ENCODE measurements around the gene SLC24A3.

The SLC24A3 gene

DNA sequence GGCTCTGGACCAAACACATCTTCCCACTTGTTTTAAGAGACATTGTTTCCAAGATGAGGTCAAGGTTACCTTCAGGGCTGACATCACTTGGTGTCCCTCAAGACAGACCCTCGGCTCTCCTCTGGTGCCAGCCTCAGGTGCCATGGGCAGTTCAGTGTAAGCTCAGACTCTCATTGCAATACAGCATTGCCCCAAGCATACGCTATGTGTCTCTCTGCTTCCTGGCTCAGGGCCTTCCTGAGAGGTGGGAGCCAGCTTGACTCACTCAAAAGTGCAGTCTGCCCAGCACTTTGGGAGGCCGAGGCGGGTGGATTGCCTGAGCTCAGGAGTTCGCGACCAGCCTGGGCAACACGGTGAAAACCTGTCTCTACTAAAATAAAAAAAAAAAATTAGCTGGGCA, 51.7 kb downstream of the SLC24A3 start:
- no peak for DNase-seq (ENCODE audit: low read depth, low spot score)
- H3K4me3 ChIP-seq (ENCODE audit: low read length) = no peak overlapping the region

DNA sequence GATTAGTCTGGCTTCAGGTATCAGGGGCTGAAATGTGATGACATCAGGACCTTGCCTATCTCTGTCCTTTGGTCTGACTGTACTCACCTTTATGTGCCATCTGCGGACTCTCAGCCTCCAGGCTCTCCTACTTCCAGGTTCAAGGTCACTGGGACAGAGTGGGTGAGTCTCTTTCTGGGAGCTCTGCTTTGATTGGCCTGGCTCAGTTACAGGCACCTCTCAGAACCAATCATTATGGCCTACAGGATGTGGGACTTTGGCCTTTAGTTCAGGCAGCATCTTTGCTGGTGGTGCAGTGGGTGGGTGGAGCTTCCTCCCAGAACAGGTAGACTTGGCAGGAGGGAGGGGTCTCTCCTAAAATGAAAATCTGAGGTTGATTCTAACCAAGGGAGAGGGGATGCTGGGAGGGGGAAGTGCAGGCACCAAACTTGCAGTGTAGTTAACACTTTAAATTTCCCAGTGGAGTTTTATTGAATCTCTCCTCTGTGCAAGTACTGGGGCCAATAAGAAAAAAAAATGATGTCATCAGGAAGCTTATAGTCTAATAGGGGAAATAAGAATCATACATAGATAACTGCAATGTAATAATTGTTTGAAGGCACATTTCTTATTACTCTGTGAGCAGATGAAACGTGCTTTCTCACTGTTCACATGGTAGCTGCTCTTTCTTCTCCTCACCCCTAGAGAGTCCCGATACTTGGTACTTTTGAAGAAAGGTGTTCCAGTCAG, 53.4 kb downstream of the SLC24A3 start:
- H3K4me3 ChIP-seq (ENCODE audit: low read length) = no peak overlapping the region
- peak; percentile 55 for DNase-seq (ENCODE audit: low read depth, low spot score)

- DNase-seq (ENCODE audit: low read depth, low spot score) = no peak
- no peak overlapping the region for H3K4me3 ChIP-seq (ENCODE audit: low read length)
Observed at GRCh38 chr20:19268426-19268825, 56.0 kb downstream of the SLC24A3 start.

DNA sequence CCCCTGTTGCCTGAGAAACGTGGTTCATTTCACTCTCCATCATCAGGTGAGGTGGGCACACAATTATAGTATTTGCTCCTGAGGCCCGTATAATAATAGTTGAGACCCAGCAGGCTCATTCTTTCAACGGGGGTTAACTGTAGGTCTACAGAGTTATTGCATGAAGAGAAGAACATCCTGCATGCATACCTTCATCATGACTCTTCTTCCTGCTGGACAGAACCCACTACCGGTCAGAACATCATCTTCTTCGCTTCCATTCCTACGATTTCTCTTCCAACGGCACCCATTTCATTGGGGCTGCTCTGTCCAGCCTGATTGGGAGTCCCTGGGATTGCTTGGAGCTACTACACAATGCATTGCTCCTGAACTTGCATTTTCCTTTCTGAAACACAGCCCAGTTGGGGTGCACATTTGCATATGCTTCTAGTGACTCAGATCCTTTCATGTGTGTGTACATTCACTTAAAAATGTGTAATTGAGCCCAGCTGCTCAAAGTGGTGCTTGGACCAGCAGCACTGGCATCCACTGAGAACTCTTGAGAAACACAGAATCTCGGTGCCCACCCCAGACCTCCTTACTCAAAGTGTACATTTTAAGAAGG, 57.4 kb downstream of the SLC24A3 start:
- H3K4me3 ChIP-seq (ENCODE audit: low read length) = no peak overlapping the region
- DNase-seq (ENCODE audit: low read depth, low spot score) = no peak

DNA sequence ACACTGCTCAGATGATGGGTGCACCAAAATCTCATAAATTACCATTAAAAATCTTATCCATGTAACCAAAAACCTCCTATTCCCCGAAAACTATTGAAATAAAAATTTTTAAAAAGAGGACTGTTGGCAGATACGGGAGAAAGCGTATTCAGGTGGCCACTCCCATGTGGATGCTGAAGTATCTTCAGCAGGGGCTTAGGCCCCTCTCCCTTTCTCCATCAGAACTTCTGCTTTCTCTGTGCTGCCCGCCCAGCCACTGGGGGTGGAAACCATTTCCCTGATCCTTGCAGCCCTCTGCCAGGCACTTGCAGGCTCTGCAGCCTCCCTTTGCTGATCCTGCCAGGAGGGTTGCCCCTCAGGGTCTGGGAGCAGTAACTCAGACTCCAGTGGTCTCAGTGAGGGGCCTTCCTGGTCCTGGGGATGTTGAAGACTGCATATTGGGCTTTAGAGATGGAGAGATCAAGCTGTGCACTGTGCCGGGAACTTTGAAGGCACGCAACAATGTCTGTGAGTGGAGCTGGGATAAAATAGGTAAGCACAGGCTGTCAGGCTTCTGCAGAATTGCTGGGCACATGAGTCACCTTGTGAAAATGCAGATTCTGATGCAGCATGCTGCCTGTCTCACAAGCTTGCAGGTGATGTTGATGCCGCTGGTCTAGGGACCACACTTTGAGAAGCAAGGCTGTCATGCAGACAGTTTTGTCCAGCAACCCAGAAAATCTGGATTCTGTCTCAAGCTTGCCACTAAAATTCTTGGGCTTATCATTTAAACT, 59.6 kb downstream of the SLC24A3 start:
- H3K4me3 ChIP-seq (ENCODE audit: low read length) = no peak overlapping the region
- DNase-seq (ENCODE audit: low read depth, low spot score) = no peak

GRCh38 chr20:19272976-19273654, 60.7 kb downstream of the SLC24A3 start:
- no peak overlapping the region for H3K4me3 ChIP-seq (ENCODE audit: low read length)
- DNase-seq (ENCODE audit: low read depth, low spot score) = no peak

GRCh38 chr20:19274001-19274400, 61.6 kb downstream of the SLC24A3 start:
- no peak for DNase-seq (ENCODE audit: low read depth, low spot score)
- no peak overlapping the region for H3K4me3 ChIP-seq (ENCODE audit: low read length)

- H3K4me3 ChIP-seq (ENCODE audit: low read length) = no peak overlapping the region
- DNase-seq (ENCODE audit: low read depth, low spot score) = no peak
Observed at GRCh38 chr20:19274412-19275015, 62.1 kb downstream of the SLC24A3 start.

DNA sequence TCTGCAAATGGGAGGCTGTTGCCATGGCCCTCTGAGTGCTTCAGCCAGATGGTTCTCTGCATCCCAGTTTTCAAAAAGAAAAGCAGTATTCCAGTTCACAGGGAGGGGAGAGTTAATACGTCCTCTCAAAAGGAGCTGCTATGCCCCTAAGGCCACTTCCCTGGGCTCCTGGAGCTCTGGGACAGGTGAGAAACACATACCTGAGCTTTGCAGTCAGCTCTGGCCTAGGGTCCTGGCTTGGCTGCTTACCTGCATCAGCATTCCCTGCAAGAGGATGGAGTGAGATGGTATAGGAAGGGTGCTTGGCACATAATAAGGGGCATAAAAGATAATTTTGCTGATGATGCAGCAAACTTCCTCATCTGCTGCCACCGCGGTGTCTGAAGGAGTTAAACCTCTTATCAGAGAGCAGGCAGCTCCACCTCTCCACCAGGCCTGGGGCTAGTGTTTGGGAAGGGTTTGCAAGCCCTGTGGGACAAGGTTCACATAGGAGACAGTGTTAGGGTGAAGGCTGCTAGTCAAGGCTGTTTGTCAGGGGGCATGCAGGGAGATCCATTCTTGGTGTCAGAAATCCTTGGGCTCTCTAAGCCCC, 62.7 kb downstream of the SLC24A3 start:
- no peak for DNase-seq (ENCODE audit: low read depth, low spot score)
- no peak overlapping the region for H3K4me3 ChIP-seq (ENCODE audit: low read length)

GRCh38 chr20:19275630-19276071, 63.2 kb downstream of the SLC24A3 start:
- no peak for DNase-seq (ENCODE audit: low read depth, low spot score)
- H3K4me3 ChIP-seq (ENCODE audit: low read length) = no peak overlapping the region

GRCh38 chr20:19277381-19277780, 64.9 kb downstream of the SLC24A3 start:
- no peak overlapping the region for H3K4me3 ChIP-seq (ENCODE audit: low read length)
- DNase-seq (ENCODE audit: low read depth, low spot score) = no peak

GRCh38 chr20:19283490-19284025, 71.1 kb downstream of the SLC24A3 start:
- no peak overlapping the region for H3K4me3 ChIP-seq (ENCODE audit: low read length)
- no peak for DNase-seq (ENCODE audit: low read depth, low spot score)

GRCh38 chr20:19284400-19285178, 72.1 kb downstream of the SLC24A3 start:
- no peak for DNase-seq (ENCODE audit: low read depth, low spot score)
- no peak overlapping the region for H3K4me3 ChIP-seq (ENCODE audit: low read length)

DNA sequence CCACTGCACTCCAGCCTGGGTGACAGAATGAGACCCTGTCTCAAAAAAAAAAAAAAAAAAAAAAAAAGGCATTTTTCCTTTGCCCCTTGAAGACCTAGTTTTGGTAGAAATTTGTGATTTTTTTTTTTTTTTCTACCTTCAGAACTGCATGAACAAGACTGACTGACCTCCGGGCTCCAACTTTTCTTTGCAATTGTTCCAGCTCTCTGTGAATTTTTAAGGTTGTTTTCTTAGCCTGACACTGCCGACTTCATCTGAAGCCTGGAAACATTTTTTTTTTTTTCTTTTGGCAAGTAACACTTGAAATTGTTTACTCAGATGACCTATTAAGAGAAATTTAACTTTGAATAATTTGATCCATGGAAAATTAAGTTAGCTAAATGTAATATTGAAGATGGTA, 73.0 kb downstream of the SLC24A3 start:
- no peak overlapping the region for H3K4me3 ChIP-seq (ENCODE audit: low read length)
- DNase-seq (ENCODE audit: low read depth, low spot score) = no peak

- no peak for DNase-seq (ENCODE audit: low read depth, low spot score)
- no peak overlapping the region for H3K4me3 ChIP-seq (ENCODE audit: low read length)
Observed at GRCh38 chr20:19288061-19288460, 75.6 kb downstream of the SLC24A3 start.

GRCh38 chr20:19288636-19289035, 76.2 kb downstream of the SLC24A3 start:
- no peak overlapping the region for H3K4me3 ChIP-seq (ENCODE audit: low read length)
- no peak for DNase-seq (ENCODE audit: low read depth, low spot score)

DNA sequence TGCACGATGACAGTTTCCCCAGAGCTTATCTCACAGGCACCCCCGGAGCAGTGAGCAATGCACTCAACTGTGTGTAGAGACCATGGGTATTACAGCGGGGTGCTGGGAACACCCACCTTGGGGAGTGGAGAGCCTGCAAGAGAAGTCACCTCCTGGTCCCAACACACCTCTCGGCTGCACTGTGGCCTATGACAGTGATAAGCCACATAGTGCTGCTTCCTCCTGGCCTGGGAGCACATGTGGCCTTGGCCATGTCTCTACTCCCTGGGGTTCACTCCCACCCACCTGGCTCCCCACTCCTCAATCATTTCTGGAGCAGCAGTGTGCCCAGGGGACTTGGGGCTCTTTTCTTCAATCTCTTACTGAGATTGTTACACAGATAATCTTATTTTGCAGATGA, 77.0 kb downstream of the SLC24A3 start:
- no peak for DNase-seq (ENCODE audit: low read depth, low spot score)
- H3K4me3 ChIP-seq (ENCODE audit: low read length) = no peak overlapping the region
